ENCODE measurements around the gene RNF157. TPM values are rescaled to one million over a fixed set of nuclear protein-coding genes. Genes with fewer than 3 reads are reported as not detected.

RNF157 gene
- total RNA-seq, 8 experiments from 2014 or later = 1.7 to 36.9 (median 25.6) TPM

DNA sequence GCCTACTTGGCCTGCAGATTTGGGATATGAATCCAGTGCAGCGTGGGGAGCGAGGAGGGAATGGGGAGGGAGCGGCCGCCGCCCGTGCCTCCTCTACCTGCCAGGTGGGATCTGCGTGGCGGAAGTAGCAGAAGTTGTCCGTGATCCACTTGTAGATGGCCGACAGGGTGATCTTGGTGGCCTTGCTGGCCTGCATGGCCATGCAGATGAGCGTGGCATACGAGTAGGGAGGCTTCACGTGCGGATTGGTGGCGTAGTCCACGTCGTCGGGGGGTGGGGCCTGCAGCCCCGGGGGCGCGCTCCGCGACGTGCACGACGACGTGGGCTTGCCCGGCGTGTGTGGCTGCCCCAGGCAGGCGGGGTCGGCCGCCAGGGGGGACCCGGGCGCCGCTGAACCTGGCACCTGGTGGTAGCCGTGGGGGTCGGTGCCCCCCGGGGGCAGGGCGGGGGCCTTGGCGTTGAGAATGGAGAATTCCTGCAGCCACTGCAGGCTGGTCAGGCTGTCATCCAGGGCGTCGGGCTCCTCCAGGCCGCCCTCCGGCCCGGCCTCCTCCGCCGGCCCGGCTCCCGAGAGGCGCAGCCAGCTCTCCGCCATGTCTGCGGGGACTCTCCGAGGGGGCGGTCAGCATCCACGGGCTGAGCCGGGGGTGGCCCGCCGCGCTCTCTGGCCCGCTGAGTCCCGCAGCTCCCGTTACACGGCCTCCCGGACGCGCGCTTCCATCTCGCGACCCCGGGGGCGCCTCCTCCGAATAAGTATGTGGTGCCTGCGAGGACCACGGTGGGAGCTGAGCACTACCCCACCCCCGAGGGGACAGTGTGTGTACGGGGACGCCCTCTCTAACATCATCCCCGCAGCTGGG is 100.3 kb downstream of the RNF157 start:
- H3K4me1 ChIP-seq (replicated peaks in 1 of 2) = peaks cover 57 to 68% of the 10 kb centered on the region in 2 donors
- WGBS, 10 experiments = 13 to 30% (median 17%) methylated on average over 5 to 10 of the region's 78 CpGs; no CpG with 5 or more reads in 6 of the 10 experiments
- H3K27ac ChIP-seq = peak overlapping the region in 1 of 2 donors; percentile 77
- peak in 3 of 8 experiments; percentile 0 to 8 (median 5) for ATAC-seq (replicated peaks in 6 of 8)
- in situ Hi-C loops (cut with MboI; ENCODE audit: low pct_unique_long_range_greater_than_20kb in 2 of 9, low sequenced_read_pairs in 9 of 9, unreplicated experiment in 9 of 9) = no loop called here
- peak overlapping the region in 3 of 5 donors; percentile 34 to 37 (median 37) for H3K4me3 ChIP-seq

GRCh38 chr17:76138896-76139752 is 101.2 kb downstream of the RNF157 start:
- Histone ChIP-seq H3K4me1 (replicated peaks in 1 of 2) (peaks cover 61 to 71% of the 10 kb centered on the region in 2 donors), H3K27ac (peak overlapping the region; percentile 26 to 77), H3K4me3 (peak overlapping the region in 3 of 5 donors; percentile 34 to 37 (median 37))
- no peak for ATAC-seq (replicated peaks in 6 of 8)
- in situ Hi-C loops (cut with MboI; ENCODE audit: low pct_unique_long_range_greater_than_20kb in 2 of 9, low sequenced_read_pairs in 9 of 9, unreplicated experiment in 9 of 9) = no loop called here
- 17 to 96% (median 63%) methylated on average over 1 to 6 of the region's 15 CpGs; no CpG with 5 or more reads in 3 of the 10 experiments for WGBS, 10 experiments

DNA sequence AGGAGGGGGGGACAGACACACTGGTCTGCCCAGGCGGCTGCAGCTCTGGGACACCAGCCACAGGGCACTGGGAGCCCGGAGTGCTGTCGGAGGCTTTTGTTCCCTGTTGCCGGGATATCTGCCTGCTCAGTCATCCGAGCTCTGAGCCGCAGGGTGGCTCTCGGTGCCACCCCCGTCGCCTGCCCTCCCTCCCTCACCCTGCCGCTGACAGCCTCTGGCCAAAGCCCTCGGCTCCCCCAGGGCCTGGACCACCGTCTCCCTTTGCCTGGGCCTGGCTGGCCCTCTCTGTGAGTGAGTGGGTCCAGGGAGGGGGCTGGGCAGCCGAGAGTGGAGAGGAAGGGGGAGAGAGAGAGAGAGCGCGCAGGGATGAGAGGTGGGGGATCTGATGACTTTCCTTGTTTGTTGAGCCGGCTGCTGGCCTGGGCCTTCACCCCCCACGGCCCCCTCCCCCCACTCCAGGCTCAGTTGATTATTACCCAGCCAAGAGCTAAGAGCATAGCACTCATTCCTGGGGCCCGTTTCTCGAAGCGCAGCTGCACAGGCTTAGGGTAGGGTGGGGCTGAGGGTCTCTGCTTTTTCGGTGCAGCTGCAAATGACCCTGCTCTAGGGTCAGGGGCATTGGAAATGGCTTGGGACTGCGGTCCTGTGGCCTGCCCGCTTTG is 101.9 kb downstream of the RNF157 start:
- H3K4me3 ChIP-seq = peak overlapping the region in 3 of 5 donors; percentile 20 to 37 (median 34)
- ATAC-seq (replicated peaks in 6 of 8) = peak in 5 of 8 experiments; percentile 72 to 78 (median 75)
- 43 to 70% methylated on average over 2 to 3 of the region's 23 CpGs; no CpG with 5 or more reads in 8 of the 10 experiments for WGBS, 10 experiments
- H3K27ac ChIP-seq = peak overlapping the region; percentile 26 to 77
- H3K4me1 ChIP-seq (replicated peaks in 1 of 2) = peaks cover 59 to 67% of the 10 kb centered on the region in 2 donors
- in situ Hi-C loops (cut with MboI; ENCODE audit: low pct_unique_long_range_greater_than_20kb in 2 of 9, low sequenced_read_pairs in 9 of 9, unreplicated experiment in 9 of 9) = no loop called here

GRCh38 chr17:76137351-76138233 is 102.7 kb downstream of the RNF157 start:
- peak in 5 of 8 experiments; percentile 1 to 10 (median 6) for ATAC-seq (replicated peaks in 6 of 8)
- H3K27ac ChIP-seq = peak overlapping the region; percentile 26 to 77
- 23 to 87% (median 76%) methylated on average over 2 to 12 of the region's 54 CpGs; no CpG with 5 or more reads in 6 of the 10 experiments for WGBS, 10 experiments
- in situ Hi-C loops (cut with MboI; ENCODE audit: low pct_unique_long_range_greater_than_20kb in 2 of 9, low sequenced_read_pairs in 9 of 9, unreplicated experiment in 9 of 9) = no loop called here
- H3K4me3 ChIP-seq = peak overlapping the region in 1 of 5 donors; percentile 20
- H3K4me1 ChIP-seq (replicated peaks in 1 of 2) = peaks cover 60 to 69% of the 10 kb centered on the region in 2 donors

DNA sequence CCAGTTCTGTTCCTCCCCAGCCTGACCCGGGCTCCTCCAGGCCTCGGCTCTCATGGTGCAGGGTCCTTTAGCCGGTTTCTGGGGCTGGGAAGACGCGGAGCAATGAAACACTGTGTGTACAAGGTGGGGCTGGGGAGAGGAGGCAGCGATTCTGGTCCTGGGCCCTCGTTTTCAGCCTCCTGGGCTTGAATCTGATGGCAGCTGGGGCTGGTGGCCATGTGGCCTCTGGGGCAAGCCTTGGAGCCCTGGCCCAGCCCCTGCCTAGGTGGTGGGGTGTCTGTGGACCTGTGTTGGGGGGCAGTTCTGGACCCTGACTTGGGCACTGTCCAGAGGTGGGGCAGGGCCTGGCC is 103.3 kb downstream of the RNF157 start:
- no peak for ATAC-seq (replicated peaks in 6 of 8)
- Histone ChIP-seq H3K27ac (peak overlapping the region in 1 of 2 donors; percentile 77), H3K4me3 (no peak overlapping the region), H3K4me1 (replicated peaks in 1 of 2) (peaks cover 60 to 69% of the 10 kb centered on the region in 2 donors)
- 65% methylated on average over 6 of the region's 7 CpGs; no CpG with 5 or more reads in 9 of the 10 experiments for WGBS, 10 experiments
- in situ Hi-C loops (cut with MboI; ENCODE audit: low pct_unique_long_range_greater_than_20kb in 2 of 9, low sequenced_read_pairs in 9 of 9, unreplicated experiment in 9 of 9) = no loop called here

GRCh38 chr17:76136276-76137000 is 103.9 kb downstream of the RNF157 start:
- Histone ChIP-seq H3K27ac (peak overlapping the region in 1 of 2 donors; percentile 77), H3K4me1 (replicated peaks in 1 of 2) (peaks cover 55 to 65% of the 10 kb centered on the region in 2 donors), H3K4me3 (no peak overlapping the region)
- WGBS, 10 experiments = 33 to 100% (median 70%) methylated on average over 1 to 9 of the region's 16 CpGs; no CpG with 5 or more reads in 2 of the 10 experiments
- ATAC-seq (replicated peaks in 6 of 8) = no peak
- in situ Hi-C loops (cut with MboI; ENCODE audit: low pct_unique_long_range_greater_than_20kb in 2 of 9, low sequenced_read_pairs in 9 of 9, unreplicated experiment in 9 of 9) = no loop called here

- in situ Hi-C loops (cut with MboI; ENCODE audit: low pct_unique_long_range_greater_than_20kb in 2 of 9, low sequenced_read_pairs in 9 of 9, unreplicated experiment in 9 of 9) = no loop called here
- Histone ChIP-seq H3K27ac (no peak overlapping the region), H3K4me1 (replicated peaks in 1 of 2) (peaks cover 52 to 64% of the 10 kb centered on the region in 2 donors), H3K4me3 (no peak overlapping the region)
- ATAC-seq (replicated peaks in 6 of 8) = no peak
- no CpG with 5 or more reads among the region's 8 CpGs for WGBS, 10 experiments
Measured at GRCh38 chr17:76135810-76136188, 104.5 kb downstream of the RNF157 start.

GRCh38 chr17:76134911-76135809 is 105.1 kb downstream of the RNF157 start:
- ATAC-seq (replicated peaks in 6 of 8) = peak in 1 of 8 experiments; percentile 15
- in situ Hi-C loops (cut with MboI; ENCODE audit: low pct_unique_long_range_greater_than_20kb in 2 of 9, low sequenced_read_pairs in 9 of 9, unreplicated experiment in 9 of 9) = no loop called here
- WGBS, 10 experiments = 10 to 70% (median 35%) methylated on average over 2 to 8 of the region's 22 CpGs; no CpG with 5 or more reads in 6 of the 10 experiments
- H3K27ac ChIP-seq = no peak overlapping the region
- peaks cover 48 to 58% of the 10 kb centered on the region in 2 donors for H3K4me1 ChIP-seq (replicated peaks in 1 of 2)
- no peak overlapping the region for H3K4me3 ChIP-seq

DNA sequence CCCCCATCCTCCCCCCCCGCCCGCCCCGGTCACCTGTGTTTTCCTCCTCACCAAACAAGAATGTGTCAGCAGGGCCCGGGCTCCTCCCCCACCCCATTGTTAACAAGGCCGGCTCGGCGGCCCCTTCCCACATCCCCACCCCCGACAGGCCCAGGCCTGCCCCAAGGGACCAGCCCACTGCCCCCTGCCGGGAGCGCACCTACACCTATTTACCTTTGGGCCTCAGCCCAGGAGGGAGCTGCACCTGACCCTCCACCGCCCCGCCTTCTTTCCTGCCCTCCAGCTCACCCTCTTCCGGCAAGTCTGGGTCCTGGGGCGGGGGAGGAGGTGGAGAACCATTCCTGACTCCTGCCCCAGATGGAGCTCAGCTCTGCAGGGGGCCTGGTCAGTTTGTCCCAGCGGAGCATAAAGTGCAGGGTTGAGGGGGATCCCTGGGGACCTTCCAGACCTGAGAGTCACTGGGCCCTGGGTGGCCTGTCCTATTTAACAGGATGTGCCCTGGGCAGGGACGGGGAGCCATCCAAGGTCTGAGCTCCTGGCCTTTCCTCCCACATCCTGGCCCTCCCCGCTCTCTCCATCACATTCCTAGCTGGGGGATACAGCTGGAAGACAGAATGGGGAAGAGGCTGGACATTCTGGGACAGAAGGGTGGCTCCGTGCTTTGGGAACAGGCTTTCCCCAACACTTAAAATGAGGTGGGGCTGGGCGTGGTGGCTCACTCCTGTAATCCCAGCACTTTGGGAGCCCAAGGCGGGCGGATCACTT is 107.5 kb downstream of the RNF157 start:
- peaks cover 29 to 40% of the 10 kb centered on the region in 2 donors for H3K4me1 ChIP-seq (replicated peaks in 1 of 2)
- 52 to 93% (median 80%) methylated on average over 1 to 7 of the region's 21 CpGs; no CpG with 5 or more reads in 7 of the 10 experiments for WGBS, 10 experiments

More for the DNA sequence above, 107.5 kb downstream of the RNF157 start:
- no peak overlapping the region for H3K27ac ChIP-seq
- in situ Hi-C loops (cut with MboI; ENCODE audit: low pct_unique_long_range_greater_than_20kb in 2 of 9, low sequenced_read_pairs in 9 of 9, unreplicated experiment in 9 of 9) = no loop called here
- ATAC-seq (replicated peaks in 6 of 8) = peak in 6 of 8 experiments; percentile 3 to 36 (median 26)
- H3K4me3 ChIP-seq = no peak overlapping the region

Measured in motor neuron (in vitro differentiated cells).